Small intestine (tissue), 7 donors: ENCODE results near the gene TECPR2. TPM values are rescaled to one million over a fixed set of nuclear protein-coding genes. Genes with fewer than 3 reads are reported as not detected.

Experiments
- DNase-seq, 2 donors: peaks; one replicate each; pipeline versions ENCODE4 v3.0.0 to v3.0.0-alpha.2; 2013
- FAIRE-seq: peaks from 2 replicates; lab custom pipeline; 2012; peaks lifted over from hg19 to GRCh38; lab: Jason Lieb, UNC
- H3K27ac ChIP-seq, 3 donors: one replicate each; pipeline ENCODE4 v1.5.1; 2013; ENCODE audit warnings: low read length in 2 of 3, mild to moderate bottlenecking in 2 of 3, control low read depth in 1 of 3, inconsistent platforms in 1 of 3, low read depth in 1 of 3, moderate library complexity in 1 of 3
- H3K27me3 ChIP-seq, 3 donors: one replicate each; pipeline ENCODE4 v1.6.1; 2013; ENCODE audit warnings: low read length in 3 of 3, inconsistent platforms in 1 of 3; ENCODE audit not compliant: control insufficient read depth in 3 of 3, insufficient read depth in 3 of 3
- H3K36me3 ChIP-seq, 3 donors: one replicate each; pipeline ENCODE4 v1.6.1; 2013; ENCODE audit warnings: low read length in 3 of 3, inconsistent platforms in 1 of 3, low read depth in 1 of 3, mild to moderate bottlenecking in 1 of 3, moderate library complexity in 1 of 3; ENCODE audit not compliant: control insufficient read depth in 3 of 3, insufficient read depth in 2 of 3
- H3K4me1 ChIP-seq, 3 donors: one replicate each; pipeline ENCODE4 v1.6.1; 2013; ENCODE audit warnings: low read length in 2 of 3, inconsistent platforms in 1 of 3, low read depth in 1 of 3, mild to moderate bottlenecking in 1 of 3, moderate library complexity in 1 of 3; ENCODE audit not compliant: control insufficient read depth in 3 of 3, insufficient read depth in 2 of 3
- H3K4me3 ChIP-seq, 3 donors: one replicate each; pipeline ENCODE4 v1.5.1; 2013; ENCODE audit warnings: low read length in 3 of 3, control low read depth in 1 of 3, inconsistent platforms in 1 of 3, low read depth in 1 of 3, mild to moderate bottlenecking in 1 of 3, moderate library complexity in 1 of 3
- H3K9me3 ChIP-seq, 2 donors: one replicate each; pipeline ENCODE4 v1.6.1; 2013; ENCODE audit warnings: low read depth in 1 of 2, low read length in 1 of 2; ENCODE audit not compliant: control insufficient read depth in 2 of 2, insufficient read depth in 1 of 2
- WGBS, 3 donors: extraction: QIAGEN DNeasy Blood & Tissue Kit; methylation state at CpG; one replicate each; pipeline ENCODE4 v1.1.7; 2013; 5-methylcytosine and 5-hydroxymethylcytosine counted together
- polyA plus RNA-seq, 4 donors: library from polyadenylated mRNA; stranded (reverse) in 3 of 4; unstranded in 1 of 4; fragments of 200-250 nt in 3 of 4; fragments of 120-200 nt in 1 of 4; gene quantifications; one replicate each; pipeline versions ENCODE4 v1.2.1 to v1.2.3, GENCODE V29; 2013
- donor health status: healthy with polysubstance abuse.
- donor health status: control.
- donor health status: control.
- donor health status: Bipolar disorder and iron deficiency.
- donor health status: healthy.

TECPR2 gene
- polyA plus RNA-seq, 4 donors: 3.2 to 10.6 (median 7.6) TPM

DNA sequence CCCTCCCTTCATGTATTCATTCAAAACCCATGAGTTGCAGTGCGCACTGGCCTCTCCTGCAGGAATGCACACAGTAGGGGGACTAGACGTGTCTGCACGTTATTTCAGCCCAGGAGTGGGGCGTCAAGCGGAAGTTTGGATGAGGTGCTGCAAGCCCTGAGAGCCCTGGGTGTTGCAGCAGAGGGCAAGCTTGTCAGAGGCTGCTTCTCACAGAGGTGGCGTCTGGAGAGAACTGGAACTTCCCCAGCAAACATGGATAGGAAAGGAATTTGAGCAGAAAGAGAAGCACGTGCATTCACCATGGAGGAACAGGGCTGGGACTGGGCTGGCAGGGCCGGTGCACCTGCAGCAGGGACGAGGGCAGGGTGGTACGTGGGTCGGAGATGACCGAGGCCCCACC, 64.9 kb downstream of the TECPR2 start:
- Histone ChIP-seq H3K9me3 (no peaks in the 10 kb centered on the region), H3K4me3 (no peak overlapping the region), H3K27ac (no peak overlapping the region), H3K4me1 (no peaks in the 10 kb centered on the region), H3K36me3 (peaks cover 0 to 36% (median 5%) of the 10 kb centered on the region in 3 donors), H3K27me3 (no peaks in the 10 kb centered on the region)
- 93 to 96% (median 95%) methylated on average over 12 of the region's 12 CpGs for WGBS, 3 donors
- DNase-seq (no peak), FAIRE-seq (no peak)

- 95 to 97% (median 96%) methylated on average over 8 of the region's 8 CpGs for WGBS, 3 donors
- no peaks in the 10 kb centered on the region for H3K4me1 ChIP-seq
- no peak overlapping the region for H3K4me3 ChIP-seq
- H3K27me3 ChIP-seq: no peaks in the 10 kb centered on the region
- DNase-seq (no peak), FAIRE-seq (no peak)
- peaks cover 2 to 49% (median 5%) of the 10 kb centered on the region in 3 donors for H3K36me3 ChIP-seq
- H3K27ac ChIP-seq: no peak overlapping the region
- H3K9me3 ChIP-seq: no peaks in the 10 kb centered on the region
These were observed 67.6 kb downstream of the TECPR2 start for GRCh38 chr14:102430212-102430908.

DNA sequence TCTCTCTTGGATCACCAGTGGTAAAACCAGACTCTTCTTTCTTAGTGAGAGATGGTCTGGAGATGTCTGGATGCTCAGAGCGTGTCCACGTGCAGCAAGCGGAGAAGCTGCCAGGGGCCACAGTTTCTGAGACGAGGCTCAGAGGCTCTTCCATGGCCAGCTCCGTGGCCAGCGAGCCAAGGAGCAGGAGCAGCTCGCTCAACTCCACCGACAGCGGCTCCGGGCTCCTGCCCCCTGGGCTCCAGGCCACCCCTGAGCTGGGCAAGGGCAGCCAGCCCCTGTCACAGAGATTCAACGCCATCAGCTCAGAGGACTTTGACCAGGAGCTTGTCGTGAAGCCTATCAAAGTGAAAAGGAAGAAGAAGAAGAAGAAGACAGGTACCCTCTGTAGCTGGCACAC, 69.0 kb downstream of the TECPR2 start:
- H3K27me3 ChIP-seq: no peaks in the 10 kb centered on the region
- DNase-seq (no peak), FAIRE-seq (no peak)
- peaks cover 2 to 54% (median 5%) of the 10 kb centered on the region in 3 donors for H3K36me3 ChIP-seq
- H3K4me1 ChIP-seq: no peaks in the 10 kb centered on the region
- no peak overlapping the region for H3K27ac ChIP-seq
- H3K4me3 ChIP-seq: no peak overlapping the region
- WGBS, 3 donors: 83 to 93% (median 85%) methylated on average over 12 of the region's 12 CpGs
- no peaks in the 10 kb centered on the region for H3K9me3 ChIP-seq

DNA sequence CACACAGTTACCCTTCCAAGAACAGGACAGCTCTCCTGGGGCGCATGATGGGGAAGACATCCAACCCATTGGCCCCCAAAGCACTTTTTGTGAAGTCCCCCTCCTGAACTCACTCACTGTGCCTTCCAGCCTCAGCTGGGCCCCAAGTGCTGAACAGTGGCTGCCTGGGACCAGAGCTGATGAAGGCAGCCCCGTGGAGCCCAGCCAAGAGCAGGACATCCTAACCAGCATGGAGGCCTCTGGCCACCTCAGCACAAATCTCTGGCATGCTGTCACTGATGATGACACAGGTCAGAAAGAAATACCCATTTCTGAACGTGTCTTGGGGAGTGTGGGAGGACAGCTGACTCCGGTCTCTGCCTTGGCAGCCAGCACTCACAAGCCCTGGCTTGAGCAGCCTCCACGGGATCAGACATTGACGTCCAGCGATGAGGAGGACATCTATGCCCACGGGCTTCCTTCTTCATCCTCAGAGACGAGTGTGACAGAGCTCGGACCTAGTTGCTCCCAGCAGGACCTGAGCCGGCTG, 72.0 kb downstream of the TECPR2 start:
- no peak for FAIRE-seq

DNA sequence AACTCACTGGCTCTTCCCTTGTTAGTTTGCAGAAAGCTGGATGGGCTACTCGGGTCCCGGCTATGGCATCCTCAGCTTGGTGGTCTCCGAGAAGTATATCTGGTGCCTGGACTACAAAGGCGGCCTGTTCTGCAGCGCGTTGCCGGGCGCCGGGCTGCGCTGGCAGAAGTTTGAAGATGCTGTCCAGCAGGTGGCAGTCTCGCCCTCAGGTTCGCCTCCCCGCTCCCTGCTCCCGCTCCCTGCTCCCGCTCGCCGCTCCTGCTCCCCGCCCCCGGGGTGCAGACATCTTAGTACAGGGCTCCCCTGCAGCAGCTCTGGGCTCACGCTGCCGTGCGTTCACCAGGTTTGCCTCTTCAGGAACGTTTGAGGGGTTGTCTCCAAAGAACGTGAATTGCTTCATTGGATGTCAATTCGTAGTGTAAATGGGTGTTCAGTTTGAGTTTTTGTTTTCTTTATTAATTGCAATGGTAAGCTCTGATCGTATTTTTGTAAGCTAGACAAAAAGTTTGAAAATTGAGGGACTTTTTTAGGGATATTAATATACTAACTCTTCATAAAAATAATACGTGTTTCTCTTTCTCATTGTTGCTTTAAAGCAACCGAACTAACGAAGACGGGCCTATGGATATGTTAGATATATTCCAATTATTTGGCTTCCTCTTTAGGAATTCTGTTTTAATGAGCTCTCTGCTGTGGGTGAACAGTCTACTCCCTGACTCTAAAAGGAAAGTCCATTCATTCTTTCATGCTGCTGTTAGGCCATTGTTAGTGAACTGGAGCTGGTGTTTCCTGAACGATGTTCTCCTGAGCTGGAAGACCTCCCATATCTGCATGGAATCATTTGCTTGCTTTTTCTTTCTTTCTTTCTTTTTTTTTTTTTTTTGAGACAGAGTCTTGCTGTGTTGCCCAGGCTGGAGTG, 75.5 kb downstream of the TECPR2 start:
- H3K27me3 ChIP-seq: no peaks in the 10 kb centered on the region
- no peak overlapping the region for H3K4me3 ChIP-seq
- DNase-seq: peak; percentile 87 to 94
- FAIRE-seq: no peak
- H3K4me1 ChIP-seq: peaks cover 0 to 22% (median 0%) of the 10 kb centered on the region in 3 donors
- WGBS, 3 donors: 6 to 21% (median 17%) methylated on average over 31 of the region's 31 CpGs
- H3K9me3 ChIP-seq: no peaks in the 10 kb centered on the region
- H3K27ac ChIP-seq: peak overlapping the region in 1 of 3 donors; percentile 34
- H3K36me3 ChIP-seq: peaks cover 0 to 49% (median 2%) of the 10 kb centered on the region in 3 donors

More for the DNA sequence above, 72.0 kb downstream of the TECPR2 start:
- DNase-seq: no peak
- whole genome bisulfite sequencing, 3 donors: 88 to 97% (median 90%) methylated on average over 11 of the region's 11 CpGs
- Histone ChIP-seq H3K36me3 (peaks cover 0 to 49% (median 2%) of the 10 kb centered on the region in 3 donors), H3K27ac (no peak overlapping the region), H3K4me3 (no peak overlapping the region), H3K27me3 (no peaks in the 10 kb centered on the region), H3K4me1 (no peaks in the 10 kb centered on the region), H3K9me3 (no peaks in the 10 kb centered on the region)

- Histone ChIP-seq H3K4me1 (peaks cover 0 to 31% (median 0%) of the 10 kb centered on the region in 3 donors), H3K9me3 (no peaks in the 10 kb centered on the region), H3K27ac (no peak overlapping the region), H3K4me3 (no peak overlapping the region), H3K27me3 (no peaks in the 10 kb centered on the region), H3K36me3 (peaks cover 0 to 51% (median 0%) of the 10 kb centered on the region in 3 donors)
- FAIRE-seq (no peak), DNase-seq (no peak)
- 90 to 98% (median 96%) methylated on average over 8 of the region's 8 CpGs for WGBS, 3 donors
These were observed 76.8 kb downstream of the TECPR2 start for GRCh38 chr14:102439556-102439955.

GRCh38 chr14:102440392-102440791, 77.7 kb downstream of the TECPR2 start:
- no peak overlapping the region for H3K4me3 ChIP-seq
- DNase-seq (no peak), FAIRE-seq (no peak)
- peaks cover 0 to 31% (median 0%) of the 10 kb centered on the region in 3 donors for H3K4me1 ChIP-seq
- H3K9me3 ChIP-seq: no peaks in the 10 kb centered on the region
- 96 to 98% (median 98%) methylated on average over 11 of the region's 11 CpGs for WGBS, 3 donors
- H3K36me3 ChIP-seq: peaks cover 0 to 52% (median 0%) of the 10 kb centered on the region in 3 donors
- no peak overlapping the region for H3K27ac ChIP-seq
- H3K27me3 ChIP-seq: no peaks in the 10 kb centered on the region
